Psoas muscle (tissue), 8 donors: ENCODE data around the gene OR51Q1. TPM values are rescaled to one million over a fixed set of nuclear protein-coding genes. Genes with fewer than 3 reads are reported as not detected.

Experiments
- ATAC-seq, 4 donors: fragments of 200-7000 bp; cut with Tn5 transposase; one replicate each; pipeline ENCODE4 v1.9.1; 2020; ENCODE audit warnings: moderate library complexity in 3 of 4, mild to moderate bottlenecking in 2 of 4
- DNase-seq, 2 donors: peaks; one replicate each; pipeline ENCODE4 v3.0.0-alpha.2; 2020
- H3K27ac ChIP-seq: fragments of 200-600 bp; one replicate; pipeline ENCODE4 v1.8.0; 2022
- H3K27me3 ChIP-seq, 3 donors: fragments of 200-600 bp in 1 of 3; one replicate each; pipeline versions ENCODE4 v1.6.1 to v1.8.0; 2013 to 2022; ENCODE audit warnings: low read length in 2 of 3, mild to moderate bottlenecking in 2 of 3, moderate library complexity in 1 of 3; ENCODE audit not compliant: insufficient read depth in 3 of 3
- H3K36me3 ChIP-seq, 2 donors: fragments of 200-600 bp in 1 of 2; one replicate each; pipeline versions ENCODE4 v1.6.1 to v1.8.0; 2013 to 2022; ENCODE audit warnings: low read depth in 1 of 2, mild to moderate bottlenecking in 1 of 2, moderate library complexity in 1 of 2; ENCODE audit not compliant: insufficient read depth in 1 of 2
- H3K4me1 ChIP-seq: fragments of 200-600 bp; one replicate; pipeline ENCODE4 v1.8.0; 2022
- H3K4me3 ChIP-seq: fragments of 200-600 bp; one replicate; pipeline ENCODE4 v1.8.0; 2022; ENCODE audit warnings: mild to moderate bottlenecking
- H3K9me3 ChIP-seq: fragments of 200-600 bp; one replicate; pipeline ENCODE4 v1.8.0; 2022
- WGBS, 3 donors: extraction: QIAGEN DNeasy Blood & Tissue Kit; methylation state at CpG; one replicate each; pipeline versions ENCODE4 v1.1.6 to v1.1.7; 2013; 5-methylcytosine and 5-hydroxymethylcytosine counted together
- intact Hi-C, 2 donors: fragments of 100-400 bp; cut with DNase I; formaldehyde crosslinking; loops; one replicate each; pipeline versions ENCODE4 v1.11.0 to v1.14.2; 2022
- long read RNA-seq, 2 donors: library from polyadenylated mRNA; unstranded; transcript quantifications; one replicate each; pipeline ENCODE4 v2.0.0, GENCODE V29; 2021
- polyA plus RNA-seq, 3 donors: library from polyadenylated mRNA; stranded (reverse); fragments of 200-250 nt; gene quantifications; one replicate each; pipeline ENCODE4 v1.2.3, GENCODE V29; 2013
- total RNA-seq, 4 donors: library from RNA; stranded (reverse); fragmentation: NEBNext Ultra II Directional in 2 of 4; extraction: Animal tissue kit (Norgen Biotek cat#: 25700) in 2 of 4; gene quantifications; one replicate each; pipeline versions ENCODE4 v1.2.1 to v1.2.4, GENCODE V29; 2021 to 2023
- TF ChIP-seq, protein P1 (sequence below): fragments of 200-600 bp; IDR thresholded peaks from one replicate; pipeline ENCODE4 v1.8.0; 2022; ENCODE audit warnings: antibody characterized with exemption
- donor health status: healthy with polysubstance abuse.
- donor health status: DM: no; HTN: no; CAD: no; lungs with moderate emphysema.
- donor health status: Bipolar disorder and iron deficiency.
- donor health status: healthy.
- donor health status: DM: yes; HTN: yes; CAD: no.
- donor health status: DM: no; HTN: no; CAD: no.
- donor health status: DM: no; HTN: no; CAD: no.
- donor health status: DM: yes; HTN: yes; CAD: no.

The OR51Q1 gene
- total RNA-seq (not detected), polyA plus RNA-seq (not detected)
- long read RNA-seq, donor 1, result 0 reads
- long read RNA-seq, donor 2, result 0 reads

GRCh38 chr11:5421811-5422210, at the start of gene OR51Q1:
TSS of gene OR51Q1 (plus strand) at chr11:5422111. CDS start at chr11:5422201, 90 bp downstream.
- DNase-seq, result no peak
- H3K36me3 ChIP-seq, result no peaks in the 10 kb centered on the region
- no peaks in the 10 kb centered on the region for H3K4me1 ChIP-seq
- H3K27me3 ChIP-seq, result peaks cover 0 to 1% (median 0%) of the 10 kb centered on the region in 3 donors
- WGBS, 3 donors, result 55 to 76% (median 65%) methylated on average over 1 of the region's 1 CpG
- H3K27ac ChIP-seq, result no peak within 1 kb of the TSS
- H3K4me3 ChIP-seq, result no peak within 1 kb of the TSS
- no peak for ATAC-seq
- TF ChIP-seq, protein P1, sequence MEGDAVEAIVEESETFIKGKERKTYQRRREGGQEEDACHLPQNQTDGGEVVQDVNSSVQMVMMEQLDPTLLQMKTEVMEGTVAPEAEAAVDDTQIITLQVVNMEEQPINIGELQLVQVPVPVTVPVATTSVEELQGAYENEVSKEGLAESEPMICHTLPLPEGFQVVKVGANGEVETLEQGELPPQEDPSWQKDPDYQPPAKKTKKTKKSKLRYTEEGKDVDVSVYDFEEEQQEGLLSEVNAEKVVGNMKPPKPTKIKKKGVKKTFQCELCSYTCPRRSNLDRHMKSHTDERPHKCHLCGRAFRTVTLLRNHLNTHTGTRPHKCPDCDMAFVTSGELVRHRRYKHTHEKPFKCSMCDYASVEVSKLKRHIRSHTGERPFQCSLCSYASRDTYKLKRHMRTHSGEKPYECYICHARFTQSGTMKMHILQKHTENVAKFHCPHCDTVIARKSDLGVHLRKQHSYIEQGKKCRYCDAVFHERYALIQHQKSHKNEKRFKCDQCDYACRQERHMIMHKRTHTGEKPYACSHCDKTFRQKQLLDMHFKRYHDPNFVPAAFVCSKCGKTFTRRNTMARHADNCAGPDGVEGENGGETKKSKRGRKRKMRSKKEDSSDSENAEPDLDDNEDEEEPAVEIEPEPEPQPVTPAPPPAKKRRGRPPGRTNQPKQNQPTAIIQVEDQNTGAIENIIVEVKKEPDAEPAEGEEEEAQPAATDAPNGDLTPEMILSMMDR, result no peak
- intact Hi-C loops, result no loop called here
- H3K9me3 ChIP-seq, result no peaks in the 10 kb centered on the region

- TF ChIP-seq, protein P1, result peak; percentile 25
- Histone ChIP-seq H3K9me3 (no peaks in the 10 kb centered on the region), H3K4me3 (no peak overlapping the region), H3K27me3 (peaks cover 0 to 1% (median 0%) of the 10 kb centered on the region in 3 donors), H3K27ac (no peak overlapping the region), H3K4me1 (no peaks in the 10 kb centered on the region), H3K36me3 (no peaks in the 10 kb centered on the region)
- no peak for ATAC-seq
- intact Hi-C loops, result no loop called here
- DNase-seq, result no peak
- 72 to 75% (median 75%) methylated on average over 4 of the region's 4 CpGs for WGBS, 3 donors
These were observed 41.1 kb upstream of the OR51Q1 start for GRCh38 chr11:5380740-5381342.

DNA sequence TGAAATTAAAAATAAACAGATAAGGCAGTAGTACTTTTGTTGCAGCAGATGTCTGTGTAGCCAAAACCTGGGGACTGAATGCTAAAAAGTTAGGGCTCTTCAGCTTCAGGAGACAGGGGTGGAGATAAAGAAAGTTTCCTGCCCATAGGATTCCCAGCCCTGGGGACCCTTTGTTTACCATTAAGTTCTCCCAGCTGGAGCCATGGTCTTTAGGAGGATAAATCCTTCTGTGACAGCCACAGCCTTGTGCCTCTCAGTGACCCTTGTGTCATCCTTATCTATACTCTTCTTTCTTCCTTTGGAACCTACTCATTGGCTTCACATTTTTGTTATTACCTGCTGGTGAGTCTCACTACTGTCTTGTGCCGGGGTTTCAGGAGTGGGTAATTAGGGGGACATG, 38.3 kb upstream of the OR51Q1 start, which contains the start of gene OR51M1:
TSS of gene OR51M1 (plus strand) at position 237 of the 400 bp plus-strand sequence. CDS start 5,587 bp downstream, outside the sequence.
- ATAC-seq, result no peak
- Histone ChIP-seq H3K4me1 (no peaks in the 10 kb centered on the region), H3K9me3 (no peaks in the 10 kb centered on the region), H3K27me3 (peaks cover 0 to 1% (median 0%) of the 10 kb centered on the region in 3 donors), H3K4me3 (no peak within 1 kb of the TSS), H3K27ac (no peak within 1 kb of the TSS), H3K36me3 (no peaks in the 10 kb centered on the region)
- 63 to 75% (median 73%) methylated on average over 1 of the region's 1 CpG for WGBS, 3 donors
- intact Hi-C loops, result no loop called here
- TF ChIP-seq, protein P1, result no peak
- DNase-seq, result no peak

- intact Hi-C loops, result no loop called here
- Histone ChIP-seq H3K4me1 (no peaks in the 10 kb centered on the region), H3K27me3 (peaks cover 0 to 1% (median 0%) of the 10 kb centered on the region in 3 donors), H3K9me3 (no peaks in the 10 kb centered on the region), H3K36me3 (no peaks in the 10 kb centered on the region), H3K27ac (no peak overlapping the region), H3K4me3 (no peak overlapping the region)
- TF ChIP-seq, protein P1, result no peak
- ATAC-seq (no peak), DNase-seq (no peak)
- 66 to 67% (median 67%) methylated on average over 2 of the region's 2 CpGs for WGBS, 3 donors
These were observed 37.6 kb upstream of the OR51Q1 start for GRCh38 chr11:5384335-5384734.
